Activated naive CD4-positive, alpha-beta T cell treated with anti-CD3 and anti-CD28 coated beads, Interleukin-2, amount 10 ng/mL, durations not matched to agents 7 days and 5 days (primary cell): ENCODE data around the gene JAG1.

Experiments
- CTCF ChIA-PET: fragments of 350-600 bp; sonication (Branson Sonifier 250); formaldehyde crosslinking; loops from one replicate; lab custom pipeline; 2021; ENCODE audit warnings: antibody characterized with exemption; lab: Charles Lee
- DNase-seq: peaks from one replicate; pipeline ENCODE4 v3.0.0-alpha.2; 2020
- H3K27ac Mint-ChIP-seq: one replicate; pipeline ENCODE4 v1.8.0; 2021; ENCODE audit warnings: mild to moderate bottlenecking, moderate library complexity, mixed read lengths
- H3K27me3 Mint-ChIP-seq: one replicate; pipeline ENCODE4 v1.8.0; 2021; ENCODE audit warnings: mild to moderate bottlenecking, mixed read lengths
- H3K36me3 Mint-ChIP-seq: one replicate; pipeline ENCODE4 v1.8.0; 2021; ENCODE audit warnings: mixed read lengths
- H3K4me1 Mint-ChIP-seq: one replicate; pipeline ENCODE4 v1.8.0; 2021; ENCODE audit warnings: mixed read lengths
- H3K4me3 Mint-ChIP-seq: one replicate; pipeline ENCODE4 v1.8.0; 2021; ENCODE audit warnings: mild to moderate bottlenecking, moderate library complexity, mixed read lengths
- H3K9me3 Mint-ChIP-seq: one replicate; pipeline ENCODE4 v1.8.0; 2021; ENCODE audit warnings: mixed read lengths

Gene JAG1

DNA sequence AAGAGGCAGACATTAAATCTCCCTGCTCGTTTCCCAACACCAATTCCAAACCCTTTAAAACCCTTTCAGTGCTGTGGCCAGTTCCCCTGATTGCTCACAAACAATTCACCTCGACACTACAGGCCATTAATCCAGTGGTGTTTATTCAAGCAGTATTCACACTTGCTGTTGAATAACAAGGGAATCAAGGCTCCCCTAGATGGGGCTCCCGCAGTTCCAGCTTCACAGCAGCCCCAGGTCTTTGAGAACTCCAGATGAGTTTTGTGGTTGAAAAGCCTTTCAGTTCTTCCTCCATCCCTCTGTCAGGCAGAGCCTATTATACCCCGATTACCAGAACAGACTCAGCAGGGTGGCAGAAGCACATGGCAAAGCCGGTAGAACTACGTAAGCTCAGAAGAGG lies 36.2 kb downstream of the JAG1 start:
- Mint-ChIP-seq H3K36me3 (no peaks in the 10 kb centered on the region), H3K9me3 (no peaks in the 10 kb centered on the region), H3K27me3 (no peaks in the 10 kb centered on the region), H3K27ac (no peak overlapping the region), H3K4me3 (no peak overlapping the region), H3K4me1 (peaks cover 9% of the 10 kb centered on the region)
- DNase-seq = no peak
- CTCF ChIA-PET = interaction anchor here (1.2 kb wide), 1 partner anchor 170 kb away, joined by 3 read pairs; no protein-coding TSS in a partner anchor

DNA sequence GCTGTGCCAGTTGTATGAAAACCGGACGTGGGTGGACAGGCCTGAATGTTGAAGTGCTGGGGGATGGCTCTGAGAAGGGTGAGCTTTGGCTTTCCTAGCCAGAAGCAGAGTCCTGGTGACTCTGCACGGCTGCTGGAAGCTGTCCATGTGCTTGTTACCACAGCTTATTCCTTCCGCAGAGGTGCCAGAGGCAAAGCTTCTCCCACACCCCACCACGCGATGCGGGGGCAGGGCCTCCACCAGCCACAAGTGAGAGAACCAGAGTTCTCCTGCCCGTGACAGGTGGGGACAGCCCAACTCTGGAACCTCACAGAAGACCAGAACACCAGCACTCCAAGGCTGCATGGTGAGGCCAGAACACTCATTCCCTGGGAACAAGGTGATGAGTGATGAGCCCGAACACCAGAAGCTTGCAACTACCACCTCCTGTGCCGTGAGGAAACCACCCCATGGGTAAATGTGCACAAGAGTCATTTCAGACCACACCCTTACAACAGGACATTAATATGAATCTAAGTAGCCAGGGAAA lies 36.7 kb downstream of the JAG1 start:
- no peaks in the 10 kb centered on the region for H3K27me3 Mint-ChIP-seq
- peaks cover 9% of the 10 kb centered on the region for H3K4me1 Mint-ChIP-seq
- CTCF ChIA-PET = interaction anchor here (1.2 kb wide), 1 partner anchor 170 kb away, joined by 3 read pairs; no protein-coding TSS in a partner anchor
- H3K4me3 Mint-ChIP-seq = no peak overlapping the region
- H3K36me3 Mint-ChIP-seq = no peaks in the 10 kb centered on the region
- no peaks in the 10 kb centered on the region for H3K9me3 Mint-ChIP-seq
- no peak for DNase-seq
- no peak overlapping the region for H3K27ac Mint-ChIP-seq

DNA sequence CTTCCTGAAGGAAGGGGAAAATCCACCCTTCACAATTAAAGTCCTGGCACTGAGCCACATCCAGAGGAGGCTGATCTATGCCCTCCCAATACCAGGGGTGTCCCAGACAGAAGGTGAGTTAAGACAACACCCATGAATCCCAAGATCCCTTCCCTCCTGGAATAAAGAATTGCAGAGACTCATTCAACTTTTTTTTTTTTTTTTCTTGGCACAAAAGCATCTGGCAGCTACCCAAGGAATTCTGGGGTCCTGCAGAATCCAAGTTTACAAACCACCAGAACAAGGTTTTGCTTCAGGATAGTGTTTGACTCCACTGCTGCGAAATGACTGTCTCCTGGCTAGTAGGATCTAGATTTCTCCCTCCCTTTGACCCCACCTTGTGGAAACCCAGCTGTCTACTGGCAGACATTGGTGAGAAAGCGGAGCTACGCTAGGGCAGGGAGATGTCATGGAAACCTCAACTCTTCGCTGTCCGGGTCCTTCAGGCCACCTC lies 37.4 kb downstream of the JAG1 start:
- Mint-ChIP-seq H3K9me3 (no peaks in the 10 kb centered on the region), H3K36me3 (no peaks in the 10 kb centered on the region), H3K4me1 (peaks cover 9% of the 10 kb centered on the region), H3K27me3 (no peaks in the 10 kb centered on the region), H3K27ac (no peak overlapping the region), H3K4me3 (no peak overlapping the region)
- CTCF ChIA-PET = interaction anchor here (1.2 kb wide), 1 partner anchor 169 kb away, joined by 3 read pairs; no protein-coding TSS in a partner anchor
- no peak for DNase-seq

DNA sequence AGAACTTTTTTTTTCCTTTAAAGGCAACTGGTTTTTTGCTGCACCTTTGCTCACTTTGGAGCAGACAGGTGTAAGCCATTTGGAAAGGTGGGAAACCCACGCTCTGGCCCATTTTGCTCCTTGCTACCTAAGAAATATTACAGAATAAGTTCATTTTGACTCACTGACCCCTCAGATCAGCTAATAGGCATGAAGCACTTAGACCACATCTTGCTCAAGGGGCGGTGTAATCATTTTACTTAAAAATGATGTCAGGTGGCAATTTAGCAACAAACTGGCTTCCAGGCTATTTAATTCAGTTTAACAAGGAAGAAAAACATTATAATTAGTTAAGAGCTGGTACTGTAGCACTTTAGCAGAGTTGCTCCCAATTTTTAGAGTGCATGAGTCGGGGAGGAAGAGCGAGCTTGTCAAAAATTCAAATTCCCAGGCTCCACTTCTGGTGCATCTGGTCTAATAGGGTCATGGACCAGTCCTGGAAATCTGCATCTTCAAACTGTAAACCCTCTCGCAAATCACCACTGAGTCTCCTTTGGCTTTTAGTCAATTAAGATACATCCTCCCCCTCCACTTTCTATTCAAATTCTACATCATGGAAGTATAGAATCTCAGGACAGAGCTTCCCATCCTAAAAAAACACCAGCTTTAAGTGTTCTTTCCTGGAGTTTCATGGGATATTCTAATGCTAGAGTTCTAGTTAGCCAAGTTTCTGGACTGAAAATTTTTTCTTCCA lies 38.2 kb downstream of the JAG1 start:
- Mint-ChIP-seq H3K27me3 (no peaks in the 10 kb centered on the region), H3K9me3 (no peaks in the 10 kb centered on the region), H3K36me3 (no peaks in the 10 kb centered on the region), H3K27ac (no peak overlapping the region), H3K4me1 (peaks cover 9% of the 10 kb centered on the region), H3K4me3 (no peak overlapping the region)
- CTCF ChIA-PET = no interaction called here
- DNase-seq = no peak

DNA sequence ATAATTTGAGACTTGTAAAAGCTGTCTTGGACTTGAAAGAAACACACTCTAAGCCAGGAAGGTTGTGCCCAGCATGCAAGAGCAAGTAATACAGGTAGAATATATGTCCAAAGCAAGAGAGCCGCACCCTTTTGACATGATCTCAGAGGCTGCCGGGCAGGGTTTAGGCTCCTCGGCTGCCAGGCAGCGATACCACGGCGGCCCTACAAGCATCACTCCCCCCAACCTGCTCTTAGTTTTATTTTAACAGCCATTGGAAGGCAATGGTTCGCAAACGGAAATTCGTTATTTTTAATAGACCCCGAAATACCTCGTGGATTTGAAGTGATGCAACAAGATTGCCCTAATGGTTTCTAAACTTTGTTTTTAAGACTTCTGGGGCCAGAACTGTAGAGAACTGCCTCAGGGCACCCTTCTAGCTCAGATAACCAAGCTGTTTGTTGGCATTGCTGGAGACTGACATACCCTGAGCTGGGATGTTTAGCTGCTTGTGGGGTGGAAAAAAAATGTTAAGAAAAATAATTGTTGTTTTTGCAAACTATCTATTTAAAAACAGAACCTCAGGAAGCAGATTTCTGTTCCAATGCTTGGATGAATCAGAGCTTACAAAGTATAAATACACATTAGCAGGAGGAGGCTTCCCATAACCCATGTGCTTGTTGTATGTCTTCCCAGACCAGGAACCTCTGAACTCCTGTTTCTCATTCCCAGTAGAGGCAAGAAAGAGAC lies 39.0 kb downstream of the JAG1 start:
- DNase-seq = no peak
- Mint-ChIP-seq H3K27me3 (no peaks in the 10 kb centered on the region), H3K9me3 (no peaks in the 10 kb centered on the region), H3K36me3 (no peaks in the 10 kb centered on the region), H3K4me3 (no peak overlapping the region), H3K27ac (no peak overlapping the region), H3K4me1 (peaks cover 9% of the 10 kb centered on the region)
- CTCF ChIA-PET = interaction anchor here (0.6 kb wide), 1 partner anchor 498 kb away, joined by 3 read pairs; no protein-coding TSS in a partner anchor

DNA sequence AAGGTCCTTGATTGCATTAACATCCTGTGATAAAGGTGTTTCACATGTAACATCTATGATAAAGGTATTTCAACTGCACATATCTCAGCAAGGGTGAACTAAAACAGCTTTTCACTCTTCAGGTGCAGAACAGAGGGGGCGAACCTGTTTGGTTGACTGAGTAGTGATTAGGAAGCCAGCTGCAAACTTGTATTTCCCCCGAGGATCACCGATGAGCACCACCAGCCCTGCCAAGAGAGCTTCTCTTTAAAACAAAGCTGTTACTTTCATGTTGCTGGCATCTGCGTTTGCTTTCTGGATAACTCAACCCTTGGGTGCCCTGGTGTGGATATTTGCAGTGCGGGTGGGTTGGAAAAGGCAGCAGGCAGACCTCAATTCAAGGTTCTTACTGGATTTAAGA lies 39.6 kb downstream of the JAG1 start:
- Mint-ChIP-seq H3K27me3 (no peaks in the 10 kb centered on the region), H3K4me3 (no peak overlapping the region), H3K36me3 (no peaks in the 10 kb centered on the region), H3K4me1 (peaks cover 9% of the 10 kb centered on the region), H3K9me3 (no peaks in the 10 kb centered on the region), H3K27ac (no peak overlapping the region)
- CTCF ChIA-PET = no interaction called here
- no peak for DNase-seq

DNA sequence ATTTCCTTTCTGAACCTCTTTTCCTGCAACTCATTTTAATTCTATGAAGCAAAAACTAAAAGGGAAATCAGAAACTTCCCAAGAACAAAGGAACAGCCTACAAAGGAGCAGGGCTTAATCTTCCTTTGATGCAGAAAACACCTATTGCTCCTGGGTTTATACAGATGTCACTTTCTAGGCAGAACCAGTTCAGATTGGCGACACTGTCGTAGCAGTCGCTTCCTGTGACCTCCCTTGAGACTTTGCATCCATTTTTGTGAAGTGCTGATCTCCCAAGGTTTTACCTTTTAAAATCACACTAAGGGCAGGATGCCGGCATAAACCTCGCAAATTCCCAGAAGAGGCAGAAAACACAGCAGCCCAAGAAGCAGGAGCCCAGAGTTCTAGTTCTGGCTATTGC lies 40.1 kb downstream of the JAG1 start:
- H3K4me3 Mint-ChIP-seq = no peak overlapping the region

DNA sequence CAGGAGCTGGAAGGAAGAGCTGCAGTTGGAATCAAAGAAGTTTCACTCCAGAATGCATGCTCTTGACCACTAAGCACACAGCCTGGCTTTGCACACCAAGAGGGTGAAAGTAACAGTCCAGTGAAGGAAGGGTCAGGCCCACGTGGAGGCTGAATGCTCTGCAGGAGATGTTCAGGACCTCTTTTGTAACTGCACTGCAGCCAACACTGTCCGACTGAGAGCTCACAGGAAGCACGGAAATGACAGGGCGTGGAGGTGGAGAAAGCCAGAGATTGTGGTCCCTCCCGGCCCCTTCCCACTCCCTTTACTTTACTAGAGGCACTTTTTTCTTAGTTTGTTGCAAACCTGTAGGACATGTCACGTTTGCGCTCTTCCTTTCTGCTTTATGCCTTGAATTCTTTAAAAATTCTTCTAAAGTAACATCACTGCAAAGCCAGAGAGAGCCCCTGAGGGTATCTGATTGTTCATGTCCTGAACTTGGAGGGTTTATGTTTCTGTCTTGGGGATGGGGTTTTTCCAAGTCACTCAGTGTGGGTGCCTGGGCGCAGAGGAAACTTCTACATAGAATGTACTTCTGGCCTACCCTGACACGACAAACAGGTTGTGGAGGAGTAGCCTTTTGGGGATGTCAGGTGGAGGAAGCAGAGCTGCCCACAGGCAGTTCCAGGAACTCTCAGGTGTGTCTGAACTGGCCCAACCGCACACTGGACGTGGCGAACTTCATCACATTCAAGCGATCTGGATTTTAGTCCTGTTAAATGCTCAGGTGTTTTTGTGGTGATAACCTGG lies 40.9 kb downstream of the JAG1 start:
- CTCF ChIA-PET = no interaction called here
- Mint-ChIP-seq H3K9me3 (no peaks in the 10 kb centered on the region), H3K4me1 (peaks cover 9% of the 10 kb centered on the region), H3K36me3 (no peaks in the 10 kb centered on the region), H3K27me3 (no peaks in the 10 kb centered on the region), H3K4me3 (no peak overlapping the region), H3K27ac (no peak overlapping the region)
- DNase-seq = no peak

More for the DNA sequence above, 40.1 kb downstream of the JAG1 start:
- H3K9me3 Mint-ChIP-seq = no peaks in the 10 kb centered on the region
- H3K27me3 Mint-ChIP-seq = no peaks in the 10 kb centered on the region
- H3K36me3 Mint-ChIP-seq = no peaks in the 10 kb centered on the region
- peaks cover 9% of the 10 kb centered on the region for H3K4me1 Mint-ChIP-seq
- CTCF ChIA-PET = no interaction called here
- DNase-seq = no peak
- no peak overlapping the region for H3K27ac Mint-ChIP-seq

DNA sequence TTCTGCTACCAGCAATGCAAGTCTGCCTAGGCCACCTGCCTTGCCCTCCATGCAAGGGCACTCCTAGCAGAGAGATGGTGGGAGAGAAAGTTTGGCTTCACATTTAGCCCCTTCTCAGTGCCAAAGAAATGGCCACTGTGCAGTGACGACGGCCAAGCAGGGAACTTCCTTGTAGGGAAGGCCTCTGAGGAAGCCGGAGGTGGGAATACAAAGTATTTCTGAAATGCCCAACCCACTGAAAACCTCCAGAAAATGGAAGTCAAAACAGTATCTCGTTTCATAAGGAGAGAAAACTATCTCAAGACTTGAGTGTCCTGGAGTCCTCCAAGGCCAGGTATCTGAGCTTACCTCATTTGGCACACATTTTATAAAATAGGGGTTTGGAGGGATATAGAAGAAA lies 42.7 kb downstream of the JAG1 start:
- Mint-ChIP-seq H3K27me3 (no peaks in the 10 kb centered on the region), H3K27ac (no peak overlapping the region), H3K36me3 (no peaks in the 10 kb centered on the region), H3K4me1 (peaks cover 9% of the 10 kb centered on the region), H3K4me3 (no peak overlapping the region), H3K9me3 (no peaks in the 10 kb centered on the region)
- CTCF ChIA-PET = interaction anchor here (1.2 to 1.3 kb wide), 2 partner anchors 11 to 40 kb away, joined by 3 read pairs; no protein-coding TSS in a partner anchor
- DNase-seq = no peak

DNA sequence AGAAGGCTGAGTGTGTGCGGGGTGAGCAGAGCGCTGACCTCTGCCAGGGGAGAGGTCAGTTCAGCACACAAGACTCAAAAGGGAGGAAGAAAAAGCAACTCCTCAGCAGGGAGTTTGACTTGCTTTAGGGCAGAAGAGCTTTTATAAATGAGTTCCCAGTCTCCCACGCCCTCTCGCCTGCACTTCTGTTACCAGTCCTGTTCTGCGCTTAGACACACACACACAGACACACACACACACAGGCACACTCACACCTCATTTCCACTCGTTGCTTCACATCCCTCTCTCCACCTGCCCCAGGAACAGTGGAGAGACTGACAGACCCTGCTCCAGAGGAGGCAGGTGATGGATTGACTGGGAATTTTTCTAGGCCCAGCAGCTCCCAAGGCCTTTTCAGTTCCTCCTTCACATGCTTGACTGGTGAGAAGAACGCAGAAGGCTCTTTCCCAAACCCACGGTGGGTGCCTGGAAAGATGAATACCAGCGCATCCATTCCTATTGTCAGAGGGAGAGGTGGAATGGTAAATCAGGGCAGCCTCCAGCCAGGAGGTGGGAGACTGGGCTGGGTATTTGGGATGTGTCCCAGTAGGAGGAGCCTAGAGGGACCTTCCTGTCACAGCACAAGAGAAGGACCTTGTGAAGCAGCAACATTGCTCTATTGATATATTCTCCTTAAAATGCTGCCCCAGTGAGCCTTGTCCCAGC lies 43.7 kb downstream of the JAG1 start:
- DNase-seq = no peak
- Mint-ChIP-seq H3K27ac (no peak overlapping the region), H3K9me3 (no peaks in the 10 kb centered on the region), H3K36me3 (no peaks in the 10 kb centered on the region), H3K4me1 (peaks cover 9% of the 10 kb centered on the region), H3K4me3 (no peak overlapping the region), H3K27me3 (no peaks in the 10 kb centered on the region)
- CTCF ChIA-PET = no interaction called here

DNA sequence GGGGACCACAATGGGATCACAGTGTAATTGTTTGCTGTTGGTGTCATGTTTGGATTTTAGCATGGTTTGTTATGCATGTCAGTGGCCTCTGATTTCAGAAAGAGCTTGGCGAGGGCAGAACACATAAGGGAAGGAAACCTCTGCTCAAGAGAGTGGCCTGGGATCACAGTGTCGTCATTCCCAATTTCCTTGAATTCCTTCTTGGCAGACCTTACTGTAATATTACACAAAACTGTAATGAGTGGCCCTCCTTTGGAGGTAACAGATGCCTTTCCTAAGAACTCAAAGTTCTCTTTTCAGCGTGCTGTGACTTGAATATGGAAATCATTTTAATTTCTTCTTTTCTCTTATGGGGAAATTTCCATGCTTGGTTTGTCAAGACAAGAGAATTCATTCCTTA lies 46.9 kb downstream of the JAG1 start:
- peaks cover 1% of the 10 kb centered on the region for H3K9me3 Mint-ChIP-seq
- CTCF ChIA-PET = no interaction called here
- H3K4me1 Mint-ChIP-seq = no peaks in the 10 kb centered on the region
- H3K36me3 Mint-ChIP-seq = peaks cover 3% of the 10 kb centered on the region
- no peaks in the 10 kb centered on the region for H3K27me3 Mint-ChIP-seq
- H3K27ac Mint-ChIP-seq = no peak overlapping the region
- DNase-seq = no peak
- H3K4me3 Mint-ChIP-seq = no peak overlapping the region

DNA sequence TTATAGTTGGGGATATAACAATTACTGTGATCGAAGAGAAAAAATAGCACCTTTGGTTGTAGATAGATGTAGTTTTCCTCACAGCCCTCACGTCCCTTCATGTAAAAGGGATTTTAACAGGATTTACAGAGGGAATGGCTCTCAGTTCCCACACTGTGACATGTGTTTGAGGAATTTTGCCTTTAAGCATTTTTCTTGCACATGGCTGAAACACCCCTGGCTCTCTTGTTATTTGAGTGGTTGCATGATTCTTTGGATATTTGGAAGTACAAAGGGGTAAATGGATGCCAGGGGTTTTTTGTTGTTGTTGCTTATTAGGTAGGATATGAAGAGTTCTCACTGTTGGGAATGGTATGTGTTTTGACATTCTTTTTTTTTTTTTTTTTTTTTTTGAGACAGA lies 48.2 kb downstream of the JAG1 start:
- DNase-seq = no peak
- H3K27me3 Mint-ChIP-seq = no peaks in the 10 kb centered on the region
- CTCF ChIA-PET = no interaction called here
- peaks cover 3% of the 10 kb centered on the region for H3K36me3 Mint-ChIP-seq
- H3K4me1 Mint-ChIP-seq = no peaks in the 10 kb centered on the region
- no peak overlapping the region for H3K4me3 Mint-ChIP-seq
- H3K27ac Mint-ChIP-seq = no peak overlapping the region
- H3K9me3 Mint-ChIP-seq = peaks cover 1% of the 10 kb centered on the region

DNA sequence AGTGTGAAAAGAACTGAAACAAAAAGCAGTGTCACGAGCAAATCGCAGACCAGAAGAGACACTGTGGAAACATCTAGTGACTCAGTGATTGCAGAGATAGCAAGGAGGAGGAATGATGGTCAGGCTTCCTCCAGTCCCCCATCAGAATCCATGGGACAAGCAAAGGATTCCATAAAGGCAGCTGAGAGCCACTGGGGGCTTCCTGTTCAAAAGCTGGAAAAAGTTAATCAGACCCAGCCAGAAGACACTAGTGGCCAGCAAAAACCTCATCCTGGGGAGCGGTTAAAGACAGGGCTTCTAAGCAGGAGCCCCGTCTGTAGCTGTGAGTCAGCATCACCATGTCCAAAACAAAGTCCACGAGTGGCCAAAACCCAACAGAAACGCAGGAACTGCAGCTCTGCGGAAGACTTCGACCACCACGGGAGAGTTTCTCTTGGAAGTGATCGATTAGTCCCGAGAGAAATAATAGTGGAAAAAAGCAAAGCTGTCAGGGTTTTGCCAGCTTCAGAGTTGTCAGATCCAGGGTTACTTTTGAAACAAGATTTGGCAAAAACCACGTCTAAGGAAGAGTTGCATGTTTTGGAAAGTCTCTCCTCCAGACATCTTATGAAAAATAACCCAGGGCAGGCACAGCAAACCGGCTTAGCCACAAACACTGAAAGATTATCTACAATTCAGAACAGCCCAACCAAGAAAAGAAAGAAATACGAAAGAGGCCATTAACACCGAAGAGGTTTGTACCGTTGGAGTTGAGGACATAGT lies 51.0 kb downstream of the JAG1 start:
- H3K9me3 Mint-ChIP-seq = peaks cover 1% of the 10 kb centered on the region
- H3K36me3 Mint-ChIP-seq = peaks cover 3% of the 10 kb centered on the region
- no peak overlapping the region for H3K27ac Mint-ChIP-seq
- H3K4me3 Mint-ChIP-seq = no peak overlapping the region
- no peak for DNase-seq
- H3K27me3 Mint-ChIP-seq = no peaks in the 10 kb centered on the region
- no peaks in the 10 kb centered on the region for H3K4me1 Mint-ChIP-seq
- CTCF ChIA-PET = no interaction called here
